SU-DHL-6 (cell line): ENCODE measurements around the gene TTLL13.

Experiments
- H2AFZ ChIP-seq: fragments of 200-600 bp; sonication (generic); 2 replicates; pipeline ENCODE4 v1.6.1; 2014; ENCODE audit warnings: low read depth, mild to moderate bottlenecking, moderate library complexity, mixed read lengths, antibody characterized with exemption, low read length; ENCODE audit not compliant: severe bottlenecking
- H3F3A ChIP-seq: fragments of 200-600 bp; shearing (Covaris generic); 2 replicates; pipeline ENCODE4 v1.6.0; 2016; ENCODE audit warnings: antibody characterized with exemption, mild to moderate bottlenecking; ENCODE audit not compliant: insufficient read depth
- H3K27ac ChIP-seq: fragments of 200-600 bp; sonication (generic); 2 replicates; pipeline ENCODE4 v1.5.1; 2016; ENCODE audit warnings: low read depth, mild to moderate bottlenecking, low read length, moderate library complexity, mixed read lengths
- H3K27me3 ChIP-seq: fragments of 200-600 bp; sonication (generic), shearing (Covaris generic); 2 replicates; pipeline ENCODE4 v1.6.0; 2014; ENCODE audit warnings: mild to moderate bottlenecking, low read length
- H3K36me3 ChIP-seq: fragments of 200-600 bp; sonication (generic); 2 replicates; pipeline ENCODE4 v1.6.1; 2014; ENCODE audit warnings: mild to moderate bottlenecking, low read length, mixed read lengths
- H3K4me2 ChIP-seq: fragments of 300-600, 200-600 bp; shearing (Covaris generic), sonication (generic); 2 replicates; pipeline ENCODE4 v1.6.0; 2014; ENCODE audit warnings: low read length, low read depth, mild to moderate bottlenecking; ENCODE audit not compliant: poor library complexity, severe bottlenecking
- H3K4me3 ChIP-seq: fragments of 200-600 bp; sonication (generic); 2 replicates; pipeline ENCODE4 v1.5.1; 2014; ENCODE audit warnings: antibody characterized with exemption, low read length, mild to moderate bottlenecking, mixed read lengths; ENCODE audit not compliant: insufficient read depth, poor library complexity, severe bottlenecking
- H3K79me2 ChIP-seq: fragments of 200-600 bp; sonication (generic); 2 replicates; pipeline ENCODE4 v1.6.1; 2014; ENCODE audit warnings: mild to moderate bottlenecking, low read length, moderate library complexity; ENCODE audit not compliant: insufficient read depth
- H3K9ac ChIP-seq: fragments of 200-600 bp; sonication (generic); 2 replicates; pipeline ENCODE4 v1.7.0; 2014; ENCODE audit warnings: mild to moderate bottlenecking, low read length
- H3K9me2 ChIP-seq: fragments of 200-600 bp; sonication (generic); replicated peaks from 2 replicates; pipeline ENCODE4 v1.6.1; 2014; ENCODE audit warnings: low read length; ENCODE audit not compliant: insufficient read depth
- H3K9me3 ChIP-seq: fragments of 200-600 bp; sonication (generic); 2 replicates; pipeline ENCODE4 v1.6.1; 2014; ENCODE audit warnings: low read length, mixed read lengths; ENCODE audit not compliant: insufficient read depth
- H4K20me1 ChIP-seq: fragments of 200-600 bp; sonication (generic); 2 replicates; pipeline ENCODE4 v1.6.1; 2014; ENCODE audit warnings: low read depth, mild to moderate bottlenecking, antibody characterized with exemption, low read length, moderate library complexity, mixed read lengths
- CTCF ChIP-seq: fragments of 200-600 bp; sonication (generic); IDR thresholded peaks from one replicate; pipeline ENCODE4 v1.5.1; 2017; ENCODE audit warnings: antibody characterized with exemption, mild to moderate bottlenecking, low read length, moderate library complexity; ENCODE audit not compliant: insufficient read depth, poor library complexity, severe bottlenecking
- EZH2phosphoT487 ChIP-seq: fragments of 200-600 bp; sonication (generic), shearing (Covaris generic); conservative IDR thresholded peaks from 2 replicates; pipeline ENCODE4 v1.6.1; 2018; ENCODE audit warnings: mild to moderate bottlenecking, antibody characterized with exemption, low read length, moderate library complexity, mixed read lengths

TTLL13 gene

GRCh38 chr15:90201944-90202375 is 47.4 kb upstream of the TTLL13 start:
- Histone ChIP-seq H2AFZ (peak overlapping the region; percentile 98), H3K79me2 (no peaks in the 10 kb centered on the region), H4K20me1 (no peaks in the 10 kb centered on the region), H3K4me2 (peak overlapping the region; percentile 62), H3K9ac (peak overlapping the region; percentile 68), H3K9me3 (no peaks in the 10 kb centered on the region), H3K4me3 (peak overlapping the region; percentile 77), H3K27me3 (no peaks in the 10 kb centered on the region), H3K9me2 (no peaks in the 10 kb centered on the region), H3F3A (peaks cover 7% of the 10 kb centered on the region; the same call in 1 of the 2 replicates), H3K27ac (no peak overlapping the region), H3K36me3 (no peaks in the 10 kb centered on the region)
- TF ChIP-seq EZH2phosphoT487: no peak
- no peak for TF ChIP-seq CTCF

GRCh38 chr15:90202929-90203328 is 46.4 kb upstream of the TTLL13 start:
- no peaks in the 10 kb centered on the region for H3K9me2 ChIP-seq
- no peak overlapping the region for H3K27ac ChIP-seq
- no peaks in the 10 kb centered on the region for H3K9me3 ChIP-seq
- H3K36me3 ChIP-seq: no peaks in the 10 kb centered on the region
- H3K27me3 ChIP-seq: no peaks in the 10 kb centered on the region
- H3K9ac ChIP-seq: no peak overlapping the region
- H3K79me2 ChIP-seq: no peaks in the 10 kb centered on the region
- no peak overlapping the region for H2AFZ ChIP-seq
- TF ChIP-seq EZH2phosphoT487: no peak
- no peak for TF ChIP-seq CTCF
- no peaks in the 10 kb centered on the region for H4K20me1 ChIP-seq
- H3K4me3 ChIP-seq: no peak overlapping the region
- H3K4me2 ChIP-seq: no peak overlapping the region
- H3F3A ChIP-seq: peaks cover 7% of the 10 kb centered on the region; the same call in 1 of the 2 replicates

- H3K79me2 ChIP-seq: no peaks in the 10 kb centered on the region
- H2AFZ ChIP-seq: no peak overlapping the region
- H3K27me3 ChIP-seq: no peaks in the 10 kb centered on the region
- peaks cover 7% of the 10 kb centered on the region; the same call in 1 of the 2 replicates for H3F3A ChIP-seq
- H3K4me3 ChIP-seq: no peak overlapping the region
- H3K4me2 ChIP-seq: no peak overlapping the region
- H3K36me3 ChIP-seq: no peaks in the 10 kb centered on the region
- no peaks in the 10 kb centered on the region for H3K9me3 ChIP-seq
- no peak overlapping the region for H3K27ac ChIP-seq
- no peaks in the 10 kb centered on the region for H4K20me1 ChIP-seq
- no peak overlapping the region for H3K9ac ChIP-seq
- TF ChIP-seq CTCF (no peak), EZH2phosphoT487 (no peak)
- no peaks in the 10 kb centered on the region for H3K9me2 ChIP-seq
These were observed 45.9 kb upstream of the TTLL13 start for GRCh38 chr15:90203473-90203872.

GRCh38 chr15:90203922-90204321 is 45.4 kb upstream of the TTLL13 start:
- Histone ChIP-seq H3K36me3 (no peaks in the 10 kb centered on the region), H3K27me3 (no peaks in the 10 kb centered on the region), H3K4me3 (no peak overlapping the region), H3K4me2 (no peak overlapping the region), H3F3A (peaks cover 7% of the 10 kb centered on the region; the same call in 1 of the 2 replicates), H3K9me2 (no peaks in the 10 kb centered on the region), H3K9ac (no peak overlapping the region), H4K20me1 (no peaks in the 10 kb centered on the region), H3K9me3 (no peaks in the 10 kb centered on the region), H3K27ac (no peak overlapping the region), H2AFZ (no peak overlapping the region), H3K79me2 (no peaks in the 10 kb centered on the region)
- TF ChIP-seq CTCF: no peak
- TF ChIP-seq EZH2phosphoT487: no peak
